K562 (cell line): Measurements from ENCODE around the gene PMF1.

ENCODE experiments used
- BRD4 ChIP-seq: fragments of 200-600 bp; sonication (generic); IDR thresholded peaks from 2 replicates; pipeline ENCODE4 v1.6.1; 2017; ENCODE audit warnings: inconsistent platforms
- CHD4 ChIP-seq: fragments of 200-600 bp; sonication (generic); IDR thresholded peaks from 3 replicates; pipeline ENCODE4 v1.6.1; 2012; ENCODE audit warnings: low read depth, mild to moderate bottlenecking, mixed read lengths, low read length, inconsistent platforms; ENCODE audit not compliant: insufficient read depth, insufficient replicate concordance, poor library complexity, severe bottlenecking
- CTCF ChIP-seq, 3 experiments: IDR thresholded peaks in 2 of 3; conservative IDR thresholded peaks in 1 of 3; 2 replicates each; pipeline ENCODE4 v1.5.1; 2011 to 2012; ENCODE audit warnings: low read length in 3 of 3, mild to moderate bottlenecking in 3 of 3, control low read depth in 2 of 3, improper control_type of control experiment in 1 of 3, inconsistent platforms in 1 of 3, low read depth in 1 of 3, mixed read lengths in 1 of 3, moderate library complexity in 1 of 3; ENCODE audit not compliant: insufficient read depth in 2 of 3
- EP300 ChIP-seq: IDR thresholded peaks from 2 replicates; pipeline ENCODE4 v1.6.1; 2012; ENCODE audit warnings: low read length, improper control_type of control experiment
- HMG20A ChIP-seq: fragments of 450-650 bp; formaldehyde crosslinking; conservative IDR thresholded peaks from 2 replicates; pipeline ENCODE4 v1.4.0; 2020; ENCODE audit warnings: mild to moderate bottlenecking, mixed read lengths
- NCOA1 ChIP-seq: fragments of 450-650 bp; IDR thresholded peaks from 2 replicates; pipeline ENCODE4 v1.6.1; 2016; ENCODE audit warnings: low read depth
- NFE2L1 ChIP-seq: fragments of 450-650 bp; IDR thresholded peaks from 2 replicates; pipeline ENCODE4 v1.6.1; 2016; ENCODE audit warnings: missing genetic modification characterization, low read depth, mild to moderate bottlenecking, missing compliant biosample characterization, moderate library complexity, borderline replicate concordance
- TAF1 ChIP-seq: IDR thresholded peaks from 2 replicates; pipeline ENCODE4 v1.6.1; 2011; ENCODE audit warnings: mild to moderate bottlenecking, low read length, moderate library complexity; ENCODE audit not compliant: insufficient read depth, control insufficient read depth, severe bottlenecking; ENCODE audit errors: extremely low read depth
- ZSCAN29 ChIP-seq: fragments of 450-650 bp; IDR thresholded peaks from 2 replicates; pipeline ENCODE4 v1.6.1; 2017

GRCh38 chr1:156164125-156164831 lies 48.5 kb upstream of the PMF1 start:
- TF ChIP-seq EP300: no peak
- no peak for TF ChIP-seq NFE2L1 (tag)
- no peak for TF ChIP-seq BRD4
- no peak for TF ChIP-seq NCOA1
- TF ChIP-seq CTCF (IDR thresholded peaks at IDR 0.05 in 2 of 3, conservative IDR thresholded peaks at IDR 0.05 in 1 of 3; ENCODE audit: insufficient read depth in 2 of 3, low read depth in 1 of 3, low read length in 3 of 3): no peak
- no peak for TF ChIP-seq CHD4
- no peak for TF ChIP-seq TAF1
- TF ChIP-seq ZSCAN29: no peak
- no peak for TF ChIP-seq HMG20A (CRISPR knock-in tag)
